Transverse colon (tissue), 4 donors: Measurements from ENCODE around the gene ENO2.

Source experiments
- CTCF ChIP-seq, 5 experiments: fragments of 200-600 bp in 3 of 5; fragments of 450-650 bp in 2 of 5; sonication (generic) in 3 of 5; IDR thresholded peaks; 1 replicate in 2 of 5; 2 replicates in 3 of 5; pipeline ENCODE4 v1.5.1; 2016 to 2017; ENCODE audit warnings: antibody characterized with exemption in 5 of 5, inconsistent platforms in 3 of 5, mild to moderate bottlenecking in 2 of 5, moderate library complexity in 1 of 5
- EP300 ChIP-seq: sonication (generic); formaldehyde crosslinking; IDR thresholded peaks from one replicate; pipeline ENCODE4 v1.6.1; 2017; ENCODE audit warnings: antibody characterized with exemption, low read depth
- POLR2A ChIP-seq: fragments of 450-650 bp; IDR thresholded peaks from one replicate; pipeline ENCODE4 v1.6.1; 2016; ENCODE audit warnings: antibody characterized with exemption, mild to moderate bottlenecking, moderate library complexity
- POLR2AphosphoS5 ChIP-seq, 3 donors: sonication (generic); formaldehyde crosslinking; IDR thresholded peaks; one replicate each; pipeline ENCODE4 v1.6.1; 2016; ENCODE audit warnings: antibody characterized with exemption in 3 of 3

- TF ChIP-seq CTCF (IDR thresholded peaks at IDR 0.05), result no peak
- TF ChIP-seq POLR2AphosphoS5 (IDR thresholded peaks at IDR 0.05), result no peak
- no peak for TF ChIP-seq POLR2A
- no peak for TF ChIP-seq EP300
Observed at GRCh38 chr12:6952121-6952862, 37.9 kb downstream of the ENO2 start.
